GM23338 (cell line): ENCODE measurements around the gene RFXAP. TPM values are rescaled to one million over a fixed set of nuclear protein-coding genes. Genes with fewer than 3 reads are reported as not detected.

Experiments
- ATAC-seq: fragments of 200-7000 bp; cut with Tn5 transposase; 3 replicates; pipeline ENCODE4 v1.9.1; 2020
- DNase-seq: peaks from one replicate; pipeline ENCODE4 v3.0.0-alpha.2; 2015; ENCODE audit warnings: low spot score
- H2AFZ ChIP-seq: fragments of 200-600 bp; sonication (generic); 2 replicates; pipeline ENCODE4 v1.8.0; 2016; ENCODE audit warnings: antibody characterized with exemption, mild to moderate bottlenecking, moderate library complexity
- H3F3A ChIP-seq: fragments of 200-600 bp; sonication (generic); replicated peaks from 2 replicates; pipeline ENCODE4 v1.8.0; 2017; ENCODE audit warnings: antibody characterized with exemption, mixed run types, low read depth
- H3K27ac ChIP-seq: fragments of 200-600 bp; sonication (generic); 2 replicates; pipeline ENCODE4 v1.6.1; 2016; ENCODE audit warnings: low read depth
- H3K27me3 ChIP-seq: fragments of 200-600 bp; sonication (generic); 2 replicates; pipeline ENCODE4 v1.8.0; 2016; ENCODE audit warnings: mild to moderate bottlenecking, mixed run types, moderate library complexity; ENCODE audit not compliant: insufficient read depth
- H3K36me3 ChIP-seq: fragments of 200-600 bp; sonication (generic); 2 replicates; pipeline ENCODE4 v1.8.0; 2016; ENCODE audit warnings: mild to moderate bottlenecking; ENCODE audit not compliant: insufficient read depth
- H3K4me1 ChIP-seq: fragments of 200-600 bp; sonication (generic); 2 replicates; pipeline ENCODE4 v1.8.0; 2016; ENCODE audit warnings: mild to moderate bottlenecking, moderate library complexity; ENCODE audit not compliant: insufficient read depth
- H3K4me2 ChIP-seq: fragments of 200-600 bp; sonication (generic); 2 replicates; pipeline ENCODE4 v1.7.1; 2017; ENCODE audit warnings: mixed run types
- H3K4me3 ChIP-seq: fragments of 200-600 bp; sonication (generic); 2 replicates; pipeline ENCODE4 v1.6.1; 2016; ENCODE audit warnings: mixed run types
- H3K79me2 ChIP-seq: fragments of 200-600 bp; sonication (generic); replicated peaks from 2 replicates; pipeline ENCODE4 v1.8.0; 2017; ENCODE audit warnings: mild to moderate bottlenecking; ENCODE audit not compliant: insufficient read depth
- H3K9me2 ChIP-seq: fragments of 200-600 bp; sonication (generic); 2 replicates; pipeline ENCODE4 v1.8.0; 2017; ENCODE audit not compliant: insufficient read depth
- H4K20me1 ChIP-seq: fragments of 200-600 bp; sonication (generic); replicated peaks from 2 replicates; pipeline ENCODE4 v1.8.0; 2017; ENCODE audit warnings: mild to moderate bottlenecking; ENCODE audit not compliant: insufficient read depth
- H3K27ac Mint-ChIP-seq: 2 replicates; pipeline ENCODE4 v1.8.0; 2020; ENCODE audit warnings: inconsistent platforms, mild to moderate bottlenecking, moderate library complexity, mixed read lengths
- H3K27me3 Mint-ChIP-seq: 3 replicates; pipeline ENCODE4 v1.8.0; 2022; ENCODE audit warnings: low read depth, mild to moderate bottlenecking, moderate library complexity, mixed read lengths, inconsistent platforms; ENCODE audit not compliant: insufficient read depth, poor library complexity
- H3K36me3 Mint-ChIP-seq: 3 replicates; pipeline ENCODE4 v1.8.0; 2021; ENCODE audit warnings: low read depth, mild to moderate bottlenecking, inconsistent platforms, moderate library complexity, mixed read lengths
- H3K4me1 Mint-ChIP-seq: 3 replicates; pipeline ENCODE4 v1.8.0; 2020; ENCODE audit warnings: mild to moderate bottlenecking, inconsistent platforms, mixed read lengths
- H3K4me3 Mint-ChIP-seq: 3 replicates; pipeline ENCODE4 v1.8.0; 2021; ENCODE audit warnings: moderate library complexity, mild to moderate bottlenecking, inconsistent platforms, mixed read lengths
- H3K9me3 Mint-ChIP-seq: 3 replicates; pipeline ENCODE4 v1.8.0; 2020; ENCODE audit warnings: moderate library complexity, mild to moderate bottlenecking, inconsistent platforms, mixed read lengths
- CTCF ChIP-seq, 2 experiments: fragments of 200-600 bp in 1 of 2; sonication (generic) in 1 of 2; conservative IDR thresholded peaks; 2 replicates each; pipeline versions ENCODE4 v1.5.1 to v1.6.1; 2016 to 2017; ENCODE audit warnings: antibody characterized with exemption in 2 of 2, low read depth in 2 of 2, mild to moderate bottlenecking in 2 of 2, moderate library complexity in 1 of 2
- EZH2 ChIP-seq: fragments of 200-600 bp; sonication (generic); IDR thresholded peaks from one replicate; pipeline ENCODE4 v1.8.0; 2017; ENCODE audit warnings: antibody characterized with exemption, mild to moderate bottlenecking, low read depth; ENCODE audit not compliant: unreplicated experiment
- EZH2phosphoT487 ChIP-seq: fragments of 200-600 bp; sonication (generic); IDR thresholded peaks from one replicate; pipeline ENCODE4 v1.8.1; 2018; ENCODE audit warnings: antibody characterized with exemption; ENCODE audit not compliant: unreplicated experiment
- NANOG ChIP-seq: IDR thresholded peaks from 2 replicates; pipeline ENCODE4 v1.6.1; 2016; ENCODE audit warnings: antibody characterized with exemption, borderline replicate concordance
- ZNF462 ChIP-seq: fragments of 250-450 bp; sonication (Bioruptor Pico); IDR thresholded peaks from 2 replicates; pipeline ENCODE4 v1.5.0; 2020; ENCODE audit warnings: mild to moderate bottlenecking, moderate library complexity
- polyA plus RNA-seq: library from polyadenylated mRNA; unstranded; fragments of >200 nt; fragmentation: Nextera tagmentation; extraction: Ambion mirVana; gene quantifications from 2 replicates; pipeline ENCODE4 v1.2.1, GENCODE V29; 2016
- total RNA-seq: library from RNA; depleted of rRNA; stranded (reverse); fragments of >200 nt; shearing (Covaris generic); gene quantifications from 2 replicates; pipeline ENCODE4 v1.2.3, GENCODE V29; 2014

The RFXAP gene
- total and polyA plus RNA-seq, 2 experiments from 2014 or later = 6.3 to 8.5 TPM

- DNase-seq (peak; percentile 22), ATAC-seq (peak; percentile 95)
- Histone ChIP-seq H3K27ac (no peak overlapping the region), H3K9me2 (no peaks in the 10 kb centered on the region), H3K36me3 (no peaks in the 10 kb centered on the region), H4K20me1 (no peaks in the 10 kb centered on the region), H2AFZ (peak overlapping the region; percentile 28), H3K4me2 (0 out of 2 replicates have a peak overlapping the region, but pooled peaks have one; percentile 26), H3F3A (no peaks in the 10 kb centered on the region), H3K27me3 (no peaks in the 10 kb centered on the region), H3K4me1 (peaks cover 9% of the 10 kb centered on the region), H3K79me2 (no peaks in the 10 kb centered on the region), H3K4me3 (no peak overlapping the region)
- H3K4me3 Mint-ChIP-seq = no peak overlapping the region
- H3K4me1 Mint-ChIP-seq = peaks cover 7% of the 10 kb centered on the region
- no peak for TF ChIP-seq EZH2phosphoT487
- TF ChIP-seq EZH2 = no peak
- TF ChIP-seq CTCF (conservative IDR thresholded peaks at IDR 0.05; ENCODE audit: low read depth in 2 of 2) = peak in 1 of 2 experiments; percentile 27; a peak in 1 of 4 replicates
- no peak for TF ChIP-seq ZNF462 (CRISPR knock-in tag)
- TF ChIP-seq NANOG = no peak
- no peaks in the 10 kb centered on the region for H3K9me3 Mint-ChIP-seq
- H3K27ac Mint-ChIP-seq = no peak overlapping the region
- peaks cover 2% of the 10 kb centered on the region for H3K27me3 Mint-ChIP-seq
- no peaks in the 10 kb centered on the region for H3K36me3 Mint-ChIP-seq
These were observed 53.6 kb downstream of the RFXAP start for GRCh38 chr13:36872621-36873020.
